SJCRH30 (cell line): Measurements from ENCODE around the gene CACNA1D. TPM values are rescaled to one million over a fixed set of nuclear protein-coding genes. Genes with fewer than 3 reads are reported as not detected.

Source experiments
- DNase-seq, 2 experiments: peaks; one replicate each; pipeline ENCODE4 v3.0.0-alpha.2; 2015 to 2020
- H3K27ac ChIP-seq: fragments of 250-450 bp; sonication (Bioruptor Pico); 2 replicates; pipeline ENCODE4 v1.5.1; 2020; ENCODE audit warnings: mild to moderate bottlenecking, moderate library complexity
- H3K27me3 ChIP-seq: fragments of 250-450 bp; sonication (Bioruptor Pico); 2 replicates; pipeline ENCODE4 v1.5.1; 2020; ENCODE audit warnings: mild to moderate bottlenecking, moderate library complexity
- H3K36me3 ChIP-seq: fragments of 250-450 bp; sonication (Bioruptor Pico); 2 replicates; pipeline ENCODE4 v1.5.1; 2020; ENCODE audit warnings: mild to moderate bottlenecking, moderate library complexity
- H3K4me1 ChIP-seq: fragments of 250-450 bp; sonication (Bioruptor Pico); 2 replicates; pipeline ENCODE4 v1.5.1; 2020; ENCODE audit warnings: mild to moderate bottlenecking, moderate library complexity
- H3K4me3 ChIP-seq: fragments of 250-450 bp; sonication (Bioruptor Pico); 2 replicates; pipeline ENCODE4 v1.5.1; 2020; ENCODE audit warnings: mild to moderate bottlenecking, moderate library complexity
- H3K9me3 ChIP-seq: fragments of 250-450 bp; sonication (Bioruptor Pico); replicated peaks from 2 replicates; pipeline ENCODE4 v1.5.1; 2020; ENCODE audit warnings: mild to moderate bottlenecking, moderate library complexity
- total RNA-seq: library from RNA; depleted of rRNA; stranded (reverse); fragments of >200 nt; shearing (Covaris generic); gene quantifications from 2 replicates; pipeline ENCODE4 v1.2.3, GENCODE V29; 2014

CACNA1D gene
- total RNA-seq, 1 experiment from 2014 or later: not detected

DNA sequence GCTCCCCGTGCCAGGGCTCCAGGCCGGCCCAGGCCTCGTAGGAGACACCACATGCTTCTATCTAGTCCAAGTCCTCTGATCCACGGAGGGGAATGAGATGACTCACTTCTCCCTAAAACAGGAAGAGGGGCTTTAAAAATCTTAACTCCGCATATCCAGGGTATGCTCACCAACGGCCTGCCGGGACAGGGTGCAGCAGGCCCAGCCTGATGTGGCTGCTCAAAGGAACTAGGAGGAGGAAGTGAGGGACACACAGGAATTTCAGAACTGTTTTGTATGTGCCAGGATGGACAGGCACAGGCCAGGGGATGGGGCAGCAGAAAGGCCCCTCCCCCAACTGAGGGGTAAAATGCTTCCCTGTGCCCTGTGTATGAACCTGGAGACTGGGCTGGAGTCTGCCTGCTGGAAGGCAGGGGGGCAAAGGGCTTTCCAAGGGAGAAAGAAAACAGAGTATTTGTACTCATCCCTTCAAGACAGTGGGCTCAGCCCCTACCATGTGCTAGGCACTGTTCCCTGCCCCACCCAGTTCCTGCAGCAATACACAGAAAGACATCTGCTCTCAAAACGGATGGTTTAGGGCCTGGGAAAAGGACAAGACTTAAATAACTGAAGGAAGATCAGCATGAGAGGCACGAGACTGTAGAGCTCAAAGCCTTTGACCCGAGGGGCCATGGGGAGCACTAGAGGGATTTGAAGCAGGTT is 329.7 kb downstream of the CACNA1D start:
- Histone ChIP-seq H3K4me3 (no peak overlapping the region), H3K4me1 (peaks cover 22% of the 10 kb centered on the region), H3K9me3 (no peaks in the 10 kb centered on the region), H3K27ac (no peak overlapping the region), H3K36me3 (no peaks in the 10 kb centered on the region), H3K27me3 (no peaks in the 10 kb centered on the region)
- DNase-seq: peak in 1 of 2 experiments; percentile 24

DNA sequence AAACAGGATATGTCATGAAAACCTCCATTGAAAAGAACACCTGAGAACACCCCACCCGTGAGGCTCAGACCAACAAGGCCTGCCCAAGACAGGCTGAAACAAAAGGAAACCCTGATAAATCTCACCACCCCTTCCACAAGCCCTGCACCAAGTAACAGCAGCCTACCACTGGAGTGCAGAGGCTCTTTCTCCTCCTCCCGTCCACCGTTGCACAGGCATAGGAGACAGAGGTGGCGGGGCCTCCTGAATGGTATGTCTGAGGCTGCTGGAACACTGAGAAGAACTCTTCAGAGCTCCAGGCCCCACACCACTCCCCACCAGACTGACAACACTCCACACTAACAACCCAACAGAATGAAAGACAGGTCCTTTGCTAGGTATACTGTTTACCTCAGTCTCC is 330.4 kb downstream of the CACNA1D start:
- H3K27ac ChIP-seq: no peak overlapping the region
- DNase-seq: no peak

DNA sequence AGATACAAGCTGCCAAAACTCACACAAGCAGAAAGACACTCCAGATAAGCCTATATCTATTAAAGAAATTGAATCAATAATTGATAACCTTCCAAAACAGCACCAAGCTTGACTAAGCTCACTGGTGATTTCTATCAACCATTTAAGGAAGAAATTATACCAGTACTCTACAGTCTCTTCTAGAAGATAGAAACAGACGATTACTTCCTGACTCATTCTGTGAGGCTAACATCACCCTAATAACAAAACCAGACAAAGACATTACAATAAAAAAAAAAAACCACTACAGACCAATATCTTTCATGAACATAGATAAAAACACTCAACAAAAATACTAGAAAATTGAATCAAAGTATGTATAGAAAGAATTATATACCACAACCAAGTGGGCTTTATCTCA is 331.6 kb downstream of the CACNA1D start:
- H3K4me1 ChIP-seq: peaks cover 13% of the 10 kb centered on the region
- H3K27ac ChIP-seq: no peak overlapping the region
- H3K9me3 ChIP-seq: no peaks in the 10 kb centered on the region
- no peak for DNase-seq
- H3K36me3 ChIP-seq: no peaks in the 10 kb centered on the region
- H3K4me3 ChIP-seq: no peak overlapping the region
- H3K27me3 ChIP-seq: no peaks in the 10 kb centered on the region

More for the DNA sequence above, 330.4 kb downstream of the CACNA1D start:
- peaks cover 22% of the 10 kb centered on the region for H3K4me1 ChIP-seq
- no peaks in the 10 kb centered on the region for H3K9me3 ChIP-seq
- no peaks in the 10 kb centered on the region for H3K27me3 ChIP-seq
- H3K36me3 ChIP-seq: no peaks in the 10 kb centered on the region
- H3K4me3 ChIP-seq: no peak overlapping the region

DNA sequence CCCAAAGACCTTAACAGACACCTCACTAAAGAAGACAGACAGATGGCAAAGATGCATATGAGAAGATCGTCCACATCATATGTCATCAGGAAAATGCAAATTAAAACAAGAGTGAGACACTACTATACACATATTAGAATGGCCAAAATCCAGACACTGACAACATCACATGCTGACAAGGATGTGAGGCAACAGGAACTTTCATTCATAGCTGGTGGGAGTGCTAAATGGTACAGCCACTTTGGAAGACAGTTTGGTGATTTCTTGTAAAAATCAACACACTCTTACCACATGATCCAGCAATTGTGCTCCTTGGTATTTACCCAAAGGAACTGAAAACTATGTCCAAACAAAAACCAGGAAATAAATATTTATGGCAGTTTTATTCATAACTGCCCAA is 334.2 kb downstream of the CACNA1D start:
- Histone ChIP-seq H3K9me3 (no peaks in the 10 kb centered on the region), H3K4me1 (no peaks in the 10 kb centered on the region; the same call in 1 of the 2 replicates), H3K27ac (no peak overlapping the region), H3K36me3 (no peaks in the 10 kb centered on the region), H3K4me3 (no peak overlapping the region), H3K27me3 (no peaks in the 10 kb centered on the region)
- no peak for DNase-seq

DNA sequence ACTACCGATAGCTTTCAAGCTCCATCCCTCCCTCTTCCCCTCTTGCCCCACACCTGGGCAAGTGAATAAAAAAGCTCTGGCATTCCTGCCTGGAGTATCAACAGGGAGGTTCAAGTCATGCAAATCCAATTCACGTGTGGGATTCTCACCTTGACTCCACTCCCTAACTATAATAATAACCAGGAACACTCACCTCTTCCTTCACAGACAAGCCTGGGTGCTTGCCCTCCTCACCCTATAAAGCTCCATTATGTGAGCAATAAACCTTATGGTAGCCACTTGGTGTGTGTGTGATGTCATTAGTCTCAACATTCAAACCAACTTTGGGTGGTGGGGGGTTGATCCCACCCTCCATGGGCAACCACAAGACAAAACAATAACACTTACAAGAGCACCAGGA is 335.2 kb downstream of the CACNA1D start:
- Histone ChIP-seq H3K4me3 (no peak overlapping the region), H3K27me3 (no peaks in the 10 kb centered on the region), H3K9me3 (no peaks in the 10 kb centered on the region), H3K4me1 (no peaks in the 10 kb centered on the region), H3K36me3 (no peaks in the 10 kb centered on the region), H3K27ac (no peak overlapping the region)
- DNase-seq: no peak

DNA sequence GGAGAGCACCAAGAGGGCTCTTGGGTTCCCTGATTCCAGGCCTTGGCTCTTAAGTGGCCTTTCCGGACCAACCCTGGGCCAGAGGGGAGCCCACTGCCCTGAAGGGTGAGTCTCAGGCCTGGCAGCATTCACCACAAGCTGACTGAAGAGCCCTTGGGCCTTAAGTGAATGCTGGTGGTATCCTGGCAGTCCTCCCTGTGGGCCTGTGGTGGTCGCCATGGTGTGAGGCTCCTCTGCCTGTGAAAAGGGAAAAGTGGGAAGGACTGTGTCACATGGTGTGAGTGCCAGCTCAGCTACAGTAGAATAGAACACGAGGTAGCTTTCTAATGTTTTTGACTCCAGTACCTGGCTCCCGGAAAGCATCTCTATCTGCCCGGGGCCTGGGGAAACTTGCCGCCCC is 336.5 kb downstream of the CACNA1D start:
- Histone ChIP-seq H3K4me3 (no peak overlapping the region), H3K27me3 (no peaks in the 10 kb centered on the region), H3K4me1 (no peaks in the 10 kb centered on the region), H3K36me3 (no peaks in the 10 kb centered on the region), H3K27ac (no peak overlapping the region), H3K9me3 (no peaks in the 10 kb centered on the region)
- DNase-seq: no peak

DNA sequence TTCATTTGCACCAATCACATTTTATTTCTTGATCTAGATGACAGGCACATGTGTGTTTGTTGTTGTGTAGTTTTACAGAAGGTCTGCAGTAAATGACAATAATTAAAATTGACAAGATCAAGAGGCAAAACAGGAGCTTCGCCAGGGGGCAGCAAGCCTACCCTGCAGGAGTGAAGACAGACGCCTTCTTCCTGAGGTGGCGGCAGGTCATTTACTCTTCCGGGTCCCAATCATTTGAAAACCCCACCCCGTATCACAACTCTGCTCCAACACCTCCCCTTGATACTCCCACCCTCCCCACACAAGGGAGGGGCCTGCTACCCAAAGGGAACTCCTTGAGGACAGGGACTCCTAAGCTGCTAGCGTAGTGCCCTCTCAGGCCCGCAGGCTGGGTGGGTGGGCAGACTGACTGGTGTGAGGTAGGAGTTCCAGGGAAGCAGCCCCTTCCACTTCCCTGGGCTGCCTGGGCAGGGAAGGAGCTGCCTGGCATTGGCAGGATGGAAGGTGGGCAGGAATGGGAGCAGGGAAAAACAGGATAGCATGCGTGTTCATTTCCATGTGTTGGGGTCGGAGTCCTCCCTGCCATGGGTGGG is 338.7 kb downstream of the CACNA1D start:
- Histone ChIP-seq H3K36me3 (no peaks in the 10 kb centered on the region), H3K9me3 (no peaks in the 10 kb centered on the region), H3K4me1 (no peaks in the 10 kb centered on the region), H3K4me3 (no peak overlapping the region), H3K27me3 (no peaks in the 10 kb centered on the region), H3K27ac (no peak overlapping the region)
- DNase-seq: no peak

DNA sequence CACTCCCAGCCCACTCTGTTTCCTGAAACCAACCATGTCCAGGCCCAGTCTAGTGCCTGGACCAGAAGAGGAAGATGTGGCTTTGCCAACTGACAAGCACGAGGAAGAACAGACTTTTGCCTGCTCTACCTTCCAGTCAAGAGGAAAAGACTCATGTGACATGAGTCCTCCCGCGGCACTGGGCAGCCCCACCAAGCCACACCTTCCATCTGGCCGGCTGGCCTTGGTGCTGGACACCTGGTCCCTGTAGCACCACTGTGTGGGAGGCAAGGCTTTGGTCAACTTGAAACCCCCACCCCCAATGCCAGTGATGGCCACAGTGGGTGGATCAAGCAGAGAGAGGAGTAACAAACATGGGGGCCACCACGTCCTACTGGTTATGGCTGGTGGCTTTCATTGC is 339.3 kb downstream of the CACNA1D start:
- Histone ChIP-seq H3K4me1 (no peaks in the 10 kb centered on the region), H3K27ac (no peak overlapping the region), H3K4me3 (no peak overlapping the region), H3K36me3 (no peaks in the 10 kb centered on the region), H3K9me3 (no peaks in the 10 kb centered on the region), H3K27me3 (no peaks in the 10 kb centered on the region)
- no peak for DNase-seq

DNA sequence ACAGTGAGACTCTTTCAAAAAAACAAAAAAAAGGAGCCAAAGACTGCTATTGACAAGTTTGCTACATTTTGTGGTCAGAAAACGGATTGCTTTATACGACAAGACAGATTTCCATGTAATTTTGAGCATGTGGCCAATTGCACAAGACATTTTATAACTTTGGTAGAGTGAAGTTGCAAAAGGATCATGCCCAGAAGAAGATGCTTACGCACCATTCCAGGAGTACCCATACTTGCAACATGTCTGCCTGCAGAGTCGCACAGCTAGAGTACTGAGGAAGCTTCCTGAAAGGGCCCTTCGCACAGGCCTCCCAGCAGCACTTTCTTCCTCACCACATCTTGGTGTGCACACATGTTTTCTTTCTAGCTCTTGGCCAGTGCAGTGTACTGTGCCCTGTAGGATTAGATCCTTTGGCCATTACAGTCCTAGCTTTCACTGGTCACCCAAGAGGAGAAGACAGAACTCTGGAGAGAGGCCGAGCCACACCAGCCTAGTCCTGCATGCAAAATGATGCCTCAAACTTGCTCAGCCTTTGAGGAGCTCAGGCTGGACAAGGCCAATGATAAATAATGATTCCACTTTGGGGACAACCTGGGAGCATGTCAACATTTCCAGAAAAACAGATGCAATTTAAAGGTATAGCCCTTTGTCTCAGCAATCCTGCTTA is 340.2 kb downstream of the CACNA1D start:
- DNase-seq: no peak
- no peak overlapping the region for H3K27ac ChIP-seq
- H3K9me3 ChIP-seq: no peaks in the 10 kb centered on the region
- no peaks in the 10 kb centered on the region for H3K36me3 ChIP-seq
- no peaks in the 10 kb centered on the region for H3K27me3 ChIP-seq
- H3K4me1 ChIP-seq: no peaks in the 10 kb centered on the region
- no peak overlapping the region for H3K4me3 ChIP-seq

DNA sequence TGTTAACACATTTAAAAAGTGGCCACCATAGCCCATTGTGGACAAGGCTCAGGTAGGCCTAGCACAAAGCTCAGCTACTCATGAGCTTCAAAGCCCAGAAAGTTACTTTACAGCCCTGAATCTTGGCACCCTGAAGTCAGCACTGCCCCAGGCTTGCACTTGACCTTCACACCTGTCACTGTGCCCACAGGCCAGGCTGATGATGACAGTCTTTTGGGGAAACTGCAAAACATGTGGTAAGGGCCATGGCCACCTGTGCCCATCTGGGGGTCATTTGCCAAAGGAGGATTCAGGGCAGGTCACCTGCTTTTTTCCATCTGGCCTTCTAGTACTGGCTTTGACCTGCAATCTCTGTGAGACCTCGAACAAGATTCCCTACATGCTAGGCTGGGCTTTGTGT is 340.8 kb downstream of the CACNA1D start:
- peak in 1 of 2 experiments; percentile 12 for DNase-seq
- no peak overlapping the region for H3K27ac ChIP-seq
- H3K27me3 ChIP-seq: no peaks in the 10 kb centered on the region
- H3K36me3 ChIP-seq: no peaks in the 10 kb centered on the region
- H3K4me1 ChIP-seq: no peaks in the 10 kb centered on the region
- no peaks in the 10 kb centered on the region for H3K9me3 ChIP-seq
- no peak overlapping the region for H3K4me3 ChIP-seq

DNA sequence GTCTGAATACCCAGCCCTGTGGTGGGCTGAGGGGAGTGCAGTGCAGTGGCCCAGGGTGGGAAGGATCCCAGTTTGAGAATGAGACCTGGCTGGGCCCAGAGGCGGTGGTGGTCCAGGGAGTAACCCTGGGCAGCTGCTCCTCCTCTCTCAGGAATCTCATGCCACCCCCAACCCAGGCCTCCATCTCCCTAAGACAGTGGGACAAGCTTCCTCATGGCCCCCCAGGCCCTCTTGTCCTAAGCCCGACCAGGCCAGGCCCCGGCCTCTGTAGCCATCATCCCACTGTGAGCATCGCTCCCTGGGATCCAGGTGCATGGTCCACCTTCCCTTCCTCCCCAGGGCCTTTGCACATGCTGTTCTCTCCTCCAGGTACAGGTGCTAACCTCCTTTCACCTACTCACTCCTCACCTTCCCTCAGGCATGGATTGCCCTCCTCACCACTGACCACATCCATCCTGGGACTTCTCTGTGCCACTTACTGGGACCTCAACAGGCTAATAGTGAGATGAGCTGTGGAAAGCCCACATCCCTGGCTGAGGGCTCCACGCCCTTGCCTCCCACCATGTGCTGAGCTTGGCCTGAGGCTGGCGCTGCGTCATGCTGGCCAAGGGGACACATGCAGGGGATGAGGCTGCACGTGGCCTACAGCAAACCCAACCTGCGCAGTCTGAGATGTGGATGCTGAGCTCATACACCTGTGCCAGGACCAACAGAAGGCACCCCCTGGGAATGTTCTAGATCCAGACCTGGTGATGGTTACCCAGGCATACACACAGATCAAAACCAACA is 341.9 kb downstream of the CACNA1D start:
- H3K4me1 ChIP-seq: no peaks in the 10 kb centered on the region
- DNase-seq: no peak
- H3K27me3 ChIP-seq: no peaks in the 10 kb centered on the region
- H3K36me3 ChIP-seq: no peaks in the 10 kb centered on the region
- no peak overlapping the region for H3K27ac ChIP-seq
- H3K4me3 ChIP-seq: no peak overlapping the region
- H3K9me3 ChIP-seq: no peaks in the 10 kb centered on the region

DNA sequence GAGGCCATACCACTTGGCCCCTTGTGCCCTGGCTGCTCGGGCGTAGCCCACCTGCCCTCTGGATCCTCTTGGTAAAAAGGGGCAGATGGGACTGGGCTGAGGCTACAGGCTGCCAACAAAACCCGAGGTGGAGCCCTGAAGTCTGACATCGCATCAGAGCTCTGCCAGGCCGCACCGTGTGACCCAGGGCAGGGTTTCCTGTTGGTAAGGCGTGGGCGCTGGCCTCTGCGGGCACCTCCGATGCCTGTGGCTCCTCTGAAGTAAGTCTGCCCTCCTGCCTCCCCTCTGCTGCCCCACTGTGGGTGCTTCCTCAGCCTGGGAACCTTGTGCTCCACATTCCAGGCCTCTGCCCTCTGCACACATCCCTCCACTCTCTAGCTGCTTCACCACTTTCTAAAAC is 342.9 kb downstream of the CACNA1D start:
- Histone ChIP-seq H3K36me3 (no peaks in the 10 kb centered on the region), H3K4me1 (no peaks in the 10 kb centered on the region), H3K27ac (no peak overlapping the region), H3K9me3 (no peaks in the 10 kb centered on the region), H3K4me3 (no peak overlapping the region), H3K27me3 (no peaks in the 10 kb centered on the region)
- DNase-seq: no peak

DNA sequence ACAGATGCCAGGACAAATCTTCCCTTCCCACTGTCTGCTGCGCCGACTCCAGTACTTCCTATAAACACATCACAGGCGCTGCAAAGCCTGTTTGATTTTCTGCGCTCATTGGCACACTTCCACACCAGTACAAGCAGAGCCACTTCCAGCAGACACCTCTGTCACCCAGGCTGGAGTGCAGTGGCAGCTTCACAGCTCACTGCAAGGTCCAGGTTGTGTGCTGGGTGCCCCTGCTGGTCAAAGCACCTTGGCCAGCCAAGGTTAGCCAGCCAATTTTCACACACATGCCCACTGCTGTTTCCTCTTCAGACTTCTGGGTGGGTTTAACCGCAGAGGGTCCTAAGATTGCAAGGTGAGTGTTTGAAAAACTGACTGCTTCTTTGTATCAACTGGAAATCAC is 346.9 kb downstream of the CACNA1D start:
- H3K4me1 ChIP-seq: no peaks in the 10 kb centered on the region
- H3K27ac ChIP-seq: no peak overlapping the region
- H3K36me3 ChIP-seq: no peaks in the 10 kb centered on the region
- no peaks in the 10 kb centered on the region for H3K27me3 ChIP-seq
- H3K9me3 ChIP-seq: no peaks in the 10 kb centered on the region
- H3K4me3 ChIP-seq: no peak overlapping the region
- no peak for DNase-seq

DNA sequence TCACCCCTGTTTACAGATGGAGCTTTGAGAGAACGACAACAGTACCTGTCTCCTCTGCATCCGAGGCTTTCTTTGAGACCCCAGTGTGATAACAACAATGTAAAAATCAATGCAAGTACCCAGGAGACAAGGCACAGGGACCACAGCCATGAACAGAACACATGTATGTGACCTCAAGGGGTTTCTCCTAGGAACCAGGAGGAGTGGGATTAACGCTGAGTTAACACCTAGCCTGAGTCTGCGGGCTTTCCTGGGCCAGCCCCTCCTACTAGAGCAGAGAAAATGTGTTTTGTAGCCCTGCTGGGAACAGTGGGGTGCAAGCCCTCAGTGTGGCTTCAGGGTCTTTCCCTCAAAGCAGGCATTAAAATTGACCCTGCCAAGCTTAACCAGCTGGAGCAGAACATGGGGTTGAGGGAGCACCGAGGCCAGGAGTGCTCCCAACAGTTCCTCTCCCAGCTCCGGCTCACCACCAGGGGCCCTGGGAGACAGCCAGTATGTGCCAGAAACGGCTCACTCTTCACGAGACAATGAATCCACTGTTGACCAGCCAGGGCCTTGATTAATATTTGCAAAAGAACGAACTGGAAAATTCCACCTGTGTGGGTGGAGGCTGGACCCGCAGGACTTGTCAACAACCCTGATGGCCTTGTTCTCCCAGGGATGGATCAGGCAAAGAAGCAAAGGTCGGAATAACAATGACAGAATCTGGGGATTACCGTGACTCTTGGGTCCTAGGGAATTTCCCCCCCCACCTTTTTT is 348.2 kb downstream of the CACNA1D start:
- Histone ChIP-seq H3K9me3 (no peaks in the 10 kb centered on the region), H3K27ac (no peak overlapping the region), H3K4me1 (no peaks in the 10 kb centered on the region), H3K27me3 (no peaks in the 10 kb centered on the region), H3K36me3 (no peaks in the 10 kb centered on the region), H3K4me3 (no peak overlapping the region)
- peak in 1 of 2 experiments; percentile 27 for DNase-seq
